ENCODE measurements around the gene PRR20G.

GRCh38 chr3:127263037-127263436 lies 24.8 kb downstream of the PRR20G start:
- TF ChIP-seq CTCF (IDR thresholded peaks at IDR 0.05) (no peak), POLR2A (IDR thresholded peaks at IDR 0.05) (no peak), POLR2AphosphoS5 (IDR thresholded peaks at IDR 0.05; ENCODE audit: insufficient read depth in 1 of 2, low read depth in 1 of 2) (no peak)

Measured in vagina (tissue), 2 donors.